ENCODE data around the gene KRTAP5-3.
"Not testable (repeated sequence)": the region's sequence is repeated elsewhere in the genome, so short reads cannot be mapped to it uniquely, and the experiment has no call there.

The KRTAP5-3 gene, protein sequence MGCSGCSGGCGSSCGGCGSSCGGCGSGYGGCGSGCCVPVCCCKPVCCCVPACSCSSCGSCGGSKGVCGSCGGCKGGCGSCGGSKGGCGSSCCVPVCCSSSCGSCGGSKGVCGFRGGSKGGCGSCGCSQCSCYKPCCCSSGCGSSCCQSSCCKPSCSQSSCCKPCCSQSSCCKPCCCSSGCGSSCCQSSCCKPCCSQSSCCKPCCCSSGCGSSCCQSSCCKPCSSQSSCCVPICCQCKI

GRCh38 chr11:1608363-1608762 lies at the start of gene KRTAP5-3:
TSS of gene KRTAP5-3 (minus strand) at chr11:1608463. CDS start at chr11:1608385, 78 bp downstream.
- no peak for DNase-seq (ENCODE audit: low spot score)

GRCh38 chr11:1656670-1657069 lies 48.4 kb upstream of the KRTAP5-3 start:
- no peak for DNase-seq (ENCODE audit: low spot score)

DNA sequence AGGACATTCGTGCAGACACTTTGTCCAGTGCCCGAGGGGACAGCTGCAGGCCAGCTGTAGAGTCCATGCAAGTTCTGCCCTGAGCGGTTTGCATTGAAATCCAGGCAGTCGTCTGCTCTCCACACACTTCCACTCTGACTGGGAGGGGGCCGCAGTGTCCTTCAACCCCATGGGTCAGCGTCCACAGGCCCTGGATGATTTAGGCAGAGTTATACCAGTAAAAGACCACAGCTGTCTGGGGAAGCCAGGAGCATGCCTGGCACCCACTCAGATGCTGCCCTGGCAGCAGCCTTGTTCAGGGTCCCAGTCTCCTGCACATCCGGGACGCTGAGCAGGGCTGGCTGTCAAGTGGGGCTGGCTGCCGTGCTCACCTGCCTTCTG lies 47.8 kb upstream of the KRTAP5-3 start:
- DNase-seq (ENCODE audit: low spot score): no peak

- no peak for DNase-seq (ENCODE audit: low spot score)
These were observed 47.2 kb upstream of the KRTAP5-3 start for GRCh38 chr11:1655168-1656060.

- no peak for DNase-seq (ENCODE audit: low spot score)
These were observed 46.3 kb upstream of the KRTAP5-3 start for GRCh38 chr11:1654388-1655167.

GRCh38 chr11:1653541-1654387 lies 45.5 kb upstream of the KRTAP5-3 start:
- no peak for DNase-seq (ENCODE audit: low spot score)

- peak; percentile 92 for DNase-seq (ENCODE audit: low spot score)
These were observed 44.7 kb upstream of the KRTAP5-3 start for GRCh38 chr11:1652771-1653540.

- DNase-seq (ENCODE audit: low spot score): no peak
These were observed 44.1 kb upstream of the KRTAP5-3 start for GRCh38 chr11:1652442-1652770.

- no peak for DNase-seq (ENCODE audit: low spot score)
These were observed 43.8 kb upstream of the KRTAP5-3 start for GRCh38 chr11:1652026-1652425.

GRCh38 chr11:1651411-1651980 lies 43.2 kb upstream of the KRTAP5-3 start:
- DNase-seq (ENCODE audit: low spot score): no peak

- DNase-seq (ENCODE audit: low spot score): no peak
These were observed 42.6 kb upstream of the KRTAP5-3 start for GRCh38 chr11:1650918-1651262.

DNA sequence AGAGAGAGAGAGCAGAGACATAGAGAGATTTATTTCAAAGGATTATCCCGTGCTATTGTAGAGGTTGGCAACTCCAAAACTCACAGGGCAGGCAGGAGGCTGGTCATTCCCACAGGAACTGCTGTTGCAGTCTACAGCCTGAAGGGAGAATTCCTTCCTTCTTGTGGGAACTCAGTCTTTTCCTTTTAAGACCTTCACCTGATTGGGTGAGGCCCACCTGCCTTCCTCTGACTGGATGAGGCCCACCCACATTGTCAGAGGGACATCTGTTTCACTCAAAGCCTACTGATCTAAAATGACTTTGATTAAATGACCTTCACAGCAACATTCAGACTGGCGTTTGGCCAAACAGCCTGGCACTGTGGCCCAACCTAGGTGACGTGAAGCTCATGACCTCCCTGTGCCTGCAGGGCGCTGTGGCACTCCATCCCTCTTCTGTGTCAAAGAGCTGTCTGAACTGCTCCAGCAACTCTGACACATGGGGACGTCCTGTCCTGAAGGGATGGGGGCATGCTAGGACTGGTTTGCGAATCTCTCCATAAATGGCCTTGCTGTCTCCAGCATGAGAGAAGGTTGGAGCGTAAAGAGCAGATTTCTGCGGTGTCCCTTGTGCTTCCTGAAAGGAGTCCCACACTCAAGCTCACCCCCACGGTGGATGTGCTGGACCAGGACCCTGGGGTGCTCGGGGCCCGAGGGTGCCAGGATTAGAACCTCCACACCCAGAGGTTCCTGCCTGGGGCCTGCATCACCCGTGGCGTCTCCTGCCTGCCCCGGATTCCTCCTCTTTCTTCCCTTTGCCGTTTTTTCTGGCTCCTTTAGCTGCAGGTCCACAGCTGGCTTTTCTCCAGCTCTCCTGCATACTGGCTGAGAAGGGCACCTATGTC lies 42.0 kb upstream of the KRTAP5-3 start:
- no peak for DNase-seq (ENCODE audit: low spot score)

DNA sequence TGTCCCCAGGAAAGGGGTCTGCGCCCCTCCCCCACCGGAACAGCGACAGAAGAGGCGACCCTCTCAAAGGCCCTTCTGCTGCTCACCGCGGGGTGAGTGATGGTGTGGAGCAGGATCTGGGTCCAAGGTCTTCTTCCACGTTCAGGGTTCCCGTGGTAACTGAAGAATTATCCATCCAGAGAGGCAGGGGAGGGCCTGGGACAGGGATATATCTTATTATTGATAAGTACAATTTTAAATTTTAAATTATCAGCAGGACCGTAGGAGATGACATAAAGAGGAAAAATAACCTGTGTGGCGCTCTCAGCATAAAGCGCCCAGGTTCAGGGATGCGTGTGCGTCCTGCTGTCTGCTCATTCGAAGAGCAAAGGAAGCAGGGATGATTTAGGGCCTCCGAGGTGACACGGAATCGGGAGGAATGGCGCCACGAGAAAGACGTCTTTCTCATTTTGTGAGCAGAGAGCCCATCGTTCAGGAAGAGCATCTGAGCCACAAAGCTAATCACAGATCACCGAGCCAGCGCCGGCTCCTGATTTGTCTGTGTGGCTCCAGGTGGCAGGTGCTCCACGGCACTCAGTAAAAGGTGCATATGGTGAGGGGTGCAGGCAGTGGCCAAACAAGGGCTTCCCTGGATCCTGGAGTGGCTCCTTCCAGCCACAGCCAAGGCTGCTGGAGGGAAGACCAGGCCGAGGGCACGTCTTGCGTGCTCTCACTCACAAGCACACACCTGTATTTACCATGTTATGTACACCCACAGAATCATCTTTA lies 40.6 kb upstream of the KRTAP5-3 start:
- DNase-seq (ENCODE audit: low spot score): no peak

- DNase-seq (ENCODE audit: low spot score): no peak
These were observed 39.8 kb upstream of the KRTAP5-3 start for GRCh38 chr11:1647901-1648652.

GRCh38 chr11:1646540-1646939 lies 38.3 kb upstream of the KRTAP5-3 start:
- not testable (repeated sequence) for DNase-seq (ENCODE audit: low spot score)

DNA sequence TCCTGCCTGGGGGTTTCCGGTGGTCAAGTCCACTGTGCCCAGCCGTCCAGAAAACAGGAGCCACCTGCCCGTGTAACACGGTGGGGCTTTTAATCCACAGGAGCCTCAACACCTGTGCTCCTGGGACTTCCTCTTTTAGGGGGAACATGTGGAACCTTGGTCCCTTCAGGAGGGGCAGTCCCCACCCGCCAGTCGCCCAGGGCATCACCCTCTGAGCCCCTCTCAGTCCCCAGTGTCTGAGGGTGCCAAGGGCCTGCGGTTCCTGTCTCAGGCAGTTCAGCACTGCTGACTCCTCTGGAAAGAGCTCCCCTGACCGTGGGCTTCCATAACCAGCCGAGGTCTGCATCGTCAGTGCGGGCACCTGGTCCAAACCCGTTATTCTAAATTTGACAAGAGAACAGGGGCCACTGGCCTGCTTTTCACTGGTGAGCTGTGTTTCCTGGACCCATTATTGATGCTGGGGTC lies 37.1 kb upstream of the KRTAP5-3 start:
- no peak for DNase-seq (ENCODE audit: low spot score)

GRCh38 chr11:1644601-1645356 lies 36.5 kb upstream of the KRTAP5-3 start:
- no peak for DNase-seq (ENCODE audit: low spot score)
